NCI-H1417 treated with DMSO at 0.1 percent for 48 hours (cell line): ENCODE measurements around the gene BMPR1B.
"Not testable (repeated sequence)": the region's sequence is repeated elsewhere in the genome, so short reads cannot be mapped to it uniquely, and the experiment has no call there.

ENCODE experiments used
- DNase-seq: peaks from one replicate; lab custom pipeline; 2025; lab: John Stamatoyannopoulos, UW

BMPR1B gene

GRCh38 chr4:94763005-94763404 is 5.2 kb downstream of the BMPR1B start:
- DNase-seq, result no peak

GRCh38 chr4:94763500-94763899 is 5.7 kb downstream of the BMPR1B start:
- no peak for DNase-seq

GRCh38 chr4:94764069-94764468 is 6.3 kb downstream of the BMPR1B start:
- DNase-seq, result no peak

- no peak for DNase-seq
Measured at GRCh38 chr4:94765174-94765573, 7.4 kb downstream of the BMPR1B start.

- DNase-seq, result no peak
Measured at GRCh38 chr4:94765648-94766047, 7.9 kb downstream of the BMPR1B start.

GRCh38 chr4:94766856-94767255 is 9.1 kb downstream of the BMPR1B start:
- no peak for DNase-seq

- no peak for DNase-seq
Measured at GRCh38 chr4:94767446-94767845, 9.7 kb downstream of the BMPR1B start.

GRCh38 chr4:94782707-94783106 is 25.0 kb downstream of the BMPR1B start:
- DNase-seq, result no peak

GRCh38 chr4:94791701-94792100 is 33.9 kb downstream of the BMPR1B start:
- no peak for DNase-seq

- DNase-seq, result no peak
Measured at GRCh38 chr4:94798808-94799207, 41.1 kb downstream of the BMPR1B start.

- DNase-seq, result no peak
Measured at GRCh38 chr4:94801016-94801415, 43.3 kb downstream of the BMPR1B start.

GRCh38 chr4:94802091-94802490 is 44.3 kb downstream of the BMPR1B start:
- DNase-seq, result no peak

- no peak for DNase-seq
Measured at GRCh38 chr4:94803181-94803580, 45.4 kb downstream of the BMPR1B start.

- no peak for DNase-seq
Measured at GRCh38 chr4:94804650-94805049, 46.9 kb downstream of the BMPR1B start.

- no peak for DNase-seq
Measured at GRCh38 chr4:94806376-94806775, 48.6 kb downstream of the BMPR1B start.

GRCh38 chr4:94811643-94812042 is 53.9 kb downstream of the BMPR1B start:
- DNase-seq, result no peak

GRCh38 chr4:94813221-94813620 is 55.5 kb downstream of the BMPR1B start:
- DNase-seq, result no peak

- DNase-seq, result no peak
Measured at GRCh38 chr4:94814237-94814636, 56.5 kb downstream of the BMPR1B start.

GRCh38 chr4:94819371-94820168 is 61.8 kb downstream of the BMPR1B start:
- no peak for DNase-seq

- DNase-seq, result no peak
Measured at GRCh38 chr4:94826206-94826605, 68.5 kb downstream of the BMPR1B start.

GRCh38 chr4:94827481-94828110 is 69.8 kb downstream of the BMPR1B start:
- DNase-seq, result no peak

GRCh38 chr4:94828882-94829281 is 71.1 kb downstream of the BMPR1B start:
- DNase-seq, result no peak

GRCh38 chr4:94831607-94832006 is 73.9 kb downstream of the BMPR1B start:
- DNase-seq, result no peak

- DNase-seq, result not testable (repeated sequence)
Measured at GRCh38 chr4:94832329-94832728, 74.6 kb downstream of the BMPR1B start.
